Stimulated activated effector memory CD8-positive, alpha-beta T cell treated with anti-CD3 and anti-CD28 coated beads, Interleukin-12 subunit alpha, Interleukin-12 subunit beta, amount 100 ng/mL, for 72 hours (primary cell): ENCODE data around the gene SLC7A11.

Experiments
- ATAC-seq: fragments of 150-1000 bp; cut with Tn5 transposase; 2 replicates; pipeline ENCODE4 v1.10.0; 2021
- DNase-seq, 2 donors: peaks; one replicate each; pipeline ENCODE4 v3.0.0; 2021 to 2022; ENCODE audit warnings: low spot score in 2 of 2
- H3K27ac Mint-ChIP-seq: one replicate; pipeline ENCODE4 v1.8.0; 2022; ENCODE audit warnings: mild to moderate bottlenecking, mixed read lengths
- H3K36me3 Mint-ChIP-seq: one replicate; pipeline ENCODE4 v1.8.0; 2022; ENCODE audit warnings: mild to moderate bottlenecking, mixed read lengths
- H3K4me1 Mint-ChIP-seq: one replicate; pipeline ENCODE4 v1.8.0; 2022; ENCODE audit warnings: mixed read lengths
- H3K4me3 Mint-ChIP-seq: one replicate; pipeline ENCODE4 v1.8.0; 2022; ENCODE audit warnings: mild to moderate bottlenecking, mixed read lengths
- H3K9me3 Mint-ChIP-seq: one replicate; pipeline ENCODE4 v1.8.0; 2022; ENCODE audit warnings: mixed read lengths

SLC7A11 gene

DNA sequence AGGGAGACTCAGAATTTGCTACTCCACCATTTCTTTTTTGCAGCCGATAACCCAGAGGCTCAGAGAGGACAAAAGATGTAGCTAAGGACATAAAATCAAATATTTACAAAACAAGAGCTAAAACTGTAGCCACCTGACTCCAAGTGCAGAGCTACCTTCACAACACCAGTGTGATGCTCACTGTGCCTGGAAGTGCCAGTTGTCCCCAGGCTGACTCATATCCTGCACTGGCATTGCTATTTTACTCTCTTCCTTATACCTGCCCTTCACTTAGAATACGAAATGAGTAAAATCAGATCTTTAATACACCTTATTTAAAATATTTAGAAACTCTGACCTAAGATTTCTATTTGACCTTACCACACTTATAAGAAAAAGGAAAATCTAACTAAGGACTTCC, 39.5 kb downstream of the SLC7A11 start:
- H3K36me3 Mint-ChIP-seq: no peaks in the 10 kb centered on the region
- no peak overlapping the region for H3K4me3 Mint-ChIP-seq
- H3K9me3 Mint-ChIP-seq: peaks cover 10% of the 10 kb centered on the region
- ATAC-seq (no peak), DNase-seq (no peak)
- H3K4me1 Mint-ChIP-seq: no peaks in the 10 kb centered on the region
- no peak overlapping the region for H3K27ac Mint-ChIP-seq

DNA sequence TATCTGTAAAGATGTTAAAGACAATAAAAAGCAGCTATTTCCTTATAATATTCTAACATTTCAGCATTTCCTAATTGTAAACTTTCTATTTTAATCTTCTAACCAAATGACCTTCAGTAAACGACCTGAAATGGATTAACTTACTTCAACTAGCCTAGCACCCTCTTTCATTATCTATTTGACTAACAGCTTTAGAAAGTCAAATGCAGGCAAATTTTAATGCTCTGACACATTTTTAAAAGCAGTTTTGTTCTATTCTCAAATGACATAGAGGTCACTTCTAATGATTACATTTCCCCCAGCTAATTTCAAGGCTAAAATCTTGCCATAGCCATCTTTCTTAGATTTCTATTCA, 41.9 kb downstream of the SLC7A11 start:
- H3K36me3 Mint-ChIP-seq: no peaks in the 10 kb centered on the region
- peaks cover 13% of the 10 kb centered on the region for H3K9me3 Mint-ChIP-seq
- no peak overlapping the region for H3K4me3 Mint-ChIP-seq
- ATAC-seq (no peak), DNase-seq (no peak)
- no peak overlapping the region for H3K27ac Mint-ChIP-seq
- no peaks in the 10 kb centered on the region for H3K4me1 Mint-ChIP-seq

DNA sequence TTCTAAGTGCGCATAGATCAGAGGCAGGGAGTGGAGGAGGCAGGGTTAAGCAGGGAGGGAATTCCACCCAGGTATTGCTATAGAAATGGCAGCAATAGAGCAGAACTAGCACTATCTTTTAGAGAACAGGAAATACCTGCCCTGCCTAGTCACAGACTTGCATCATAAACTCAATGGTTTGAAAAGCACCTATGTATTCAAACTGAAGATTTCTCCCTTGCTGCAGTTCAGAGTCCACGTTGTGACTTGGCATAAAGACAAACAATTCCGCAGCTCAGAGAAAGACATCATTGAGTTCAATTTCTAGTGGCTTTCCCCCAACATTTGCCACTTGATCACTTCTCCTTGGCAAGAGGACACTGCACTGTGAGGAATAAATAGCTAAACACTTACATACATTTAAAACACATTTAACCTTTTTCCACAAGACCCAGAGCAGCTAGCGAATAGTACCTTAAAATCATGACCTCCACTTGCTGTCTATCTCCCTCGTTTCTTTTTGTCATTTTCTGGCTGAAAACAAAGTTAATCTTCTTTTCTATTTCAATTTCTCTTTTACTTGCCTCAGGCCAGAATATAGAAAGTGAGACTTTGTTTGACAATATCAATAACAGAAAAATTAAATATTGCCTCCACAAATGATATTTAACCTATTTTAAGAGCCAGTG, 42.4 kb downstream of the SLC7A11 start:
- H3K4me3 Mint-ChIP-seq: no peak overlapping the region
- no peaks in the 10 kb centered on the region for H3K4me1 Mint-ChIP-seq
- no peak for ATAC-seq
- no peak for DNase-seq
- peaks cover 13% of the 10 kb centered on the region for H3K9me3 Mint-ChIP-seq
- no peak overlapping the region for H3K27ac Mint-ChIP-seq
- no peaks in the 10 kb centered on the region for H3K36me3 Mint-ChIP-seq

DNA sequence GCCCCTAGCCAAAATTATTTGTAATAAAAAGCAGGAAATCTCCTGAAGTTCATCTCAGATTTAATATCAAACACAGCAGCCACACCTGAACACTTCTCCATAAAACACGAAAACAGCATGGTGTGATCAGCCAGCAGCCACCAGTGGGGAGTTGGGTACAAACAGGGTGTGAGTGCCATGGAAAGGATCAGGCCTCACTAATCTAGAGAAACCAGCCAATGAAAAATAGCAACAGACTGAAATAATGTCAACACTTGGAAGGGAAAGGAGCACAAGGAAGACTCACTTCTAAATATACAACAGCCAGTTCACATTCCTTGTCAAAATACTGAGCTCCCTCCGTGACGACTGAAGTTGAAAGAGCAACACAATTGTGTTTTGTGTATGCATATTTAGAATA, 46.0 kb downstream of the SLC7A11 start:
- no peak for DNase-seq
- peaks cover 10% of the 10 kb centered on the region for H3K9me3 Mint-ChIP-seq
- H3K4me1 Mint-ChIP-seq: no peaks in the 10 kb centered on the region
- no peaks in the 10 kb centered on the region for H3K36me3 Mint-ChIP-seq
- ATAC-seq: no peak
- no peak overlapping the region for H3K27ac Mint-ChIP-seq
- H3K4me3 Mint-ChIP-seq: no peak overlapping the region

DNA sequence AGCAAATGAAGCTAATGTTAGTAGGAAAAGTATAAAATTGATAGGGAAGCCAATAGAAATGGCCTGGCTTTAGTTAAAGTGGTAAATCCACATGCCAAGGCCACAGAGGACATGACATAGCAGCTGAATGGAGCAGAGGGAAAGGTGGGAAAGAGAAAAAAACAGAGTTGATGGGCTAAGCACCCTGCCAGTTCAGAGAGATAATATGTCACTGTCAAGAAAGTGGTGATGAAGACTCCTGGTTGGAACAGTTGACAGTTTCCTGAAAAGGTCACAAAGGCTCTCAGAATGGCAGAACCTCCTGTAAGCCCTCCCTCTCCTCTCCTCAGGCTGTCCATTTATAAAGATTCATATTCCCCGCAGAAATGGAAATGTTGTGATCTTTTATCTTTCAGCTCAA, 48.2 kb downstream of the SLC7A11 start:
- DNase-seq: no peak
- ATAC-seq: no peak
- no peaks in the 10 kb centered on the region for H3K4me1 Mint-ChIP-seq
- no peak overlapping the region for H3K4me3 Mint-ChIP-seq
- no peak overlapping the region for H3K27ac Mint-ChIP-seq
- peaks cover 7% of the 10 kb centered on the region for H3K9me3 Mint-ChIP-seq
- no peaks in the 10 kb centered on the region for H3K36me3 Mint-ChIP-seq

DNA sequence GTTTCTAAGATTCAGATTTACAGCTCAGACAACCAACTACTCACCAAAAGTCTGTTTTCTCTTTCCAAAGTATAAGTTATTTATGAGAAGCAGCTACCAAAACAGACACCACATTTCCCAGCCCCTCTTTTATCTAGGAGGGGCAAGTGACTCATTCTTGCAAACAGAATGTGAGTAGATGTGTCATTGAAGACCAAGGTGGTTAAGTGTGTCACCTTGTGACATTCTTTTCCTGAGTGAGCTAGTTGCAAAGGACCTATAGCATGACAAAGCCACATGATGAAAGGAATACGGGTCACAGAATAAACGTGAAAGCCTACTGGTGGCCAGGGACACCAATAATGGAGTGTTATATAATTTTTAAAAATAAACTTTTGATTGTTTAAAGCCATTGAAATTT, 50.0 kb downstream of the SLC7A11 start:
- Mint-ChIP-seq H3K27ac (no peak overlapping the region), H3K4me3 (no peak overlapping the region), H3K9me3 (peaks cover 3% of the 10 kb centered on the region), H3K36me3 (no peaks in the 10 kb centered on the region), H3K4me1 (no peaks in the 10 kb centered on the region)
- DNase-seq: no peak
- ATAC-seq: peak; percentile 63

DNA sequence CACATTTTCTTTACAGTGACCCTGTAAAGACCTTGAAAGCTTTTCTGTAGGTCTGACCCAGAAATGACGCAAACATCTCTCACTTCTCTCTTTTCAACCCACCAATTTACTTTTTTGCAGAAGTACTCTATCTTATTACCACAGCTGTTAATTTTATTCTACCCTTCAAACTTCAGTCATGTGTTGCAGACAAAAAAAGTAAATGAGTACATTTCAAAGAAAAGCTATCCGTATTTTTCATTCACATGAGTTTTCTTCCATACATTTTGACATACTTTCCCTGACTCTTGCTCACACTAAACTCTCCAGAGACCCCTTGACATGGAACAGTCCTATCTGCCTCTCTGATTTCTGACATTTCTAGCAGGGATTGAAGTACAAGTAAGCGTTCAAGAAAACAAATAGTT, 51.7 kb downstream of the SLC7A11 start:
- no peak overlapping the region for H3K27ac Mint-ChIP-seq
- no peaks in the 10 kb centered on the region for H3K4me1 Mint-ChIP-seq
- ATAC-seq (no peak), DNase-seq (no peak)
- H3K9me3 Mint-ChIP-seq: peaks cover 1% of the 10 kb centered on the region
- no peaks in the 10 kb centered on the region for H3K36me3 Mint-ChIP-seq
- no peak overlapping the region for H3K4me3 Mint-ChIP-seq

DNA sequence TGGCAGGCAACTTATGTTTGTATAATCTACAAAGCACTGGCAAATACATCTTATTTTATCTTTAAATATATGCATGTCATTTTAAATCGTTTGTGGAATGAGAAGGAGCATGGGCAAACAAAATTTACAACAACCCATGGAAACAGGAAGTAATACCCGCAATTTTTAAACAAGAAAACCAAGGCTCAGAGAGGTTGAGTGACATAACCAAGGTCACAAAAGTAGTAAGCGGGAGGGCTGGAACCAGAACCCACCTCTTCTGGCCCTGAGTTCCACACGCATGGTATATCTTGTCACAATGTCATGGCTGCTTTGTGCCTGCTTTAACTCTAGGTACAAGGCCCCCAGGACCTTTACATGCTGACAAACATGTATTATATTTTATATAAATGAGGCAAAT, 52.9 kb downstream of the SLC7A11 start:
- no peaks in the 10 kb centered on the region for H3K36me3 Mint-ChIP-seq
- H3K4me3 Mint-ChIP-seq: no peak overlapping the region
- no peaks in the 10 kb centered on the region for H3K9me3 Mint-ChIP-seq
- no peaks in the 10 kb centered on the region for H3K4me1 Mint-ChIP-seq
- no peak overlapping the region for H3K27ac Mint-ChIP-seq
- ATAC-seq: no peak
- DNase-seq: no peak

DNA sequence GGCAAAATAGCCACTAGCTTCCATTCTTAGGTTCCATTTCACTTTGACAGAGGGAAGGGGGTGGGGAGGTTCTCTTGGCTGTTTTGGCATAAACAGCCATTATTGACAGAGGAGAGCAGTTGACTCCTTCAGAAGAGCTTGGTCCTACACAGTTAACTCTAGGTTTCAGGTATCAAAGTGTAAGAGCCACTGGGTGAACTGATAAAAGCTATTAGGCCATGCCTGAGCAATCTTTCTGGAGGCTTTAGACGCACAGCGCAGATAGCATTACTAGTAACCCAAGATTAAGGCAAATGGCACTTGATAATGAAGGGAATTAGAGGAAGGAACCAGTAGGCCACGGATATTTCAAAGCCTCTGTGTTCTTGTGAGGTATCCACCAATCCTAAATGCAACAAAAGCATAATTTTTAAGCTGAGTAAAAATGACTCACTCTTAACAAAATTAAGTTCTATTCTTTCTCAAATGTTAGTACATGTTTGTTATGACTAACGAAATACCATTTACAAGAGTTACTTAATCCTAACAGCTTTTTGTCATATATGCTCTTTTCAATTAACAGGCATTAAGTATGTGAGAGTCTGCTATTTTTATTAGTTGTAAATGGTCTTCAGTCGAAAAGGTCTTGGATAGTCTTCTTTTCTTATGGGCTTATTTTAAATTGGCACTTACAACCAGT, 53.6 kb downstream of the SLC7A11 start:
- no peak overlapping the region for H3K4me3 Mint-ChIP-seq
- ATAC-seq (no peak), DNase-seq (no peak)
- no peaks in the 10 kb centered on the region for H3K36me3 Mint-ChIP-seq
- no peaks in the 10 kb centered on the region for H3K9me3 Mint-ChIP-seq
- H3K4me1 Mint-ChIP-seq: no peaks in the 10 kb centered on the region
- no peak overlapping the region for H3K27ac Mint-ChIP-seq

DNA sequence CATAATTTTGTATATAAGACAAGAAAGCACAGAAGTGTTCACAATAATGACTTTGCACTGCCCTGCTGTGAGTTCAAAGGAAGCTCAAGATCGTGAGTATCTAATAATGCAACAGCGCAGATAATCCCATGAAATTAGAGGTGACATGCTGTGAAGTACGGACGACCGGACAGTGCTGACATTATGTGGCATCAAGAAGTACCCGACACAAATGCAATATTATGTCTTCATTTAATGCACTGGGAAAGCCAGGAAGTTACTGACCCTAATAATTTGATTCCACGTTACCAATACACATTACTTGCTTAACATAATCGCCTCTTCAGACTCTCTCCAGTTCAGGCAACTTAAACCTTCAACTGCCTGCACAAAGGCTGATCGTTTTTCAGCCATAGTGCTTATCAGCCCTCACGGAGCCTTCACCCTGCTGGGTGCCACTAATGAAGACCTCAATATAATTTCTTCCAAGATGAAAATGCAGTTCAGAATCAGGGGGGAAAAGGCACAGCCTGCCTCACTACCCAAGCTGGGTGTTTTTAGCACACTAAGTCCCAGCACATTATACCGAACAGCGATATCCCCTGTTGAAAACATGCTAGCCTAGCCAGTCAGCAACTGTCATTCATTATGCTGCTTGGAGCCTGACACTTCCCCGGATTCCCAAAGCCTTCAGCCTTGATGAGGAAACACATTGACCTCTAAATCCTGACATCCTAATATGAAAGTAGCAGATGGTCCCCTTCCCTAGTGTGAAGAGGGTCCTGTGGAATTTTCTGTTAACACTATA, 56.1 kb downstream of the SLC7A11 start:
- Mint-ChIP-seq H3K9me3 (no peaks in the 10 kb centered on the region), H3K4me1 (no peaks in the 10 kb centered on the region)
- DNase-seq: no peak

DNA sequence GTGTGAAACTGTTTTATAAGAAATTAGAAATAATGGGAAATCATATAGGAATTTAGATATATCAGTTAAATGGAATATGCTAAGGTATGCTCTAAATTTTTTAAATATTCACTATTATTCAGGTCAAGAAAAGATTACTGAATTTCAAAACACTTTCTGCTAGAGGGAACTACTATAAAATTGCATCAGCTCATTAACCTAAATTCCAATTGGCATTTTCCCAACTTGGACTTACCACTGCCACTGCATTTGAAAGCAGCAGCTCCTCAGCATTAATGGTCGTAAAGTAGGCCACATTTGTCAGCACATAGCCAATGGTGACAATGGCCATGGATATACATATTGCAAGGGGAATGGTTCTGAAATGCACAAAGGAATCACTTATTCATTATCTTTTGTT, 57.3 kb downstream of the SLC7A11 start:
- no peak overlapping the region for H3K4me3 Mint-ChIP-seq
- H3K27ac Mint-ChIP-seq: no peak overlapping the region
- ATAC-seq (no peak), DNase-seq (no peak)
- no peaks in the 10 kb centered on the region for H3K4me1 Mint-ChIP-seq
- H3K36me3 Mint-ChIP-seq: no peaks in the 10 kb centered on the region
- H3K9me3 Mint-ChIP-seq: no peaks in the 10 kb centered on the region

More for the DNA sequence above, 56.1 kb downstream of the SLC7A11 start:
- Mint-ChIP-seq H3K27ac (no peak overlapping the region), H3K36me3 (no peaks in the 10 kb centered on the region), H3K4me3 (no peak overlapping the region)
- no peak for ATAC-seq

DNA sequence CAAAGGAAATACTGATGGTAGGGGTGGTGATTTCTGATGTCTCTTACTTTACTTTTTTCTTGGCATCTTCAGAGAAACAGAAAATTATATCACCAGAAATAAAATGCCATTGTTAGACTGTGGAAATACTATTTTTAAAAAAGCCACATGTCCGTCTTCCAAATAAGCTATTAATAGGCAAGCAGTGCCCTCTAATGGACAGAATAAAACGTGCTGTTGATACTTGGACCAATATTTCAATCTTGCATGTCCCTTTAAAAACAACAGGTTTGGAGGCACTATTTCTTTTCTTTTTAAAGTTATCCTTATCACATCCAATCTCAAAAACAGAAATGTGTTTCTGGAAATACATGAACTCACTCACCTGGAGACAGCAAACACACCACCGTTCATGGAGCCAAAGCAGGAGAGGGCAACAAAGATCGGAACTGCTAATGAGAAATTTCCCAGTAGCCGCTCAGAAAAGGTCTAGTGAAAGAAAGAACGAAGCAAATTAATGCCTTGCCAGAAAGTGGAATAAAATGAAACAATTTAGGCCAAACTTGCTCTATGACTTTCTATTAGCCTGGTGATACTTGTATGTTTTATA, 59.2 kb downstream of the SLC7A11 start:
- DNase-seq (no peak), ATAC-seq (no peak)
- no peaks in the 10 kb centered on the region for H3K36me3 Mint-ChIP-seq
- no peak overlapping the region for H3K4me3 Mint-ChIP-seq
- no peaks in the 10 kb centered on the region for H3K4me1 Mint-ChIP-seq
- H3K9me3 Mint-ChIP-seq: peaks cover 3% of the 10 kb centered on the region
- H3K27ac Mint-ChIP-seq: no peak overlapping the region

DNA sequence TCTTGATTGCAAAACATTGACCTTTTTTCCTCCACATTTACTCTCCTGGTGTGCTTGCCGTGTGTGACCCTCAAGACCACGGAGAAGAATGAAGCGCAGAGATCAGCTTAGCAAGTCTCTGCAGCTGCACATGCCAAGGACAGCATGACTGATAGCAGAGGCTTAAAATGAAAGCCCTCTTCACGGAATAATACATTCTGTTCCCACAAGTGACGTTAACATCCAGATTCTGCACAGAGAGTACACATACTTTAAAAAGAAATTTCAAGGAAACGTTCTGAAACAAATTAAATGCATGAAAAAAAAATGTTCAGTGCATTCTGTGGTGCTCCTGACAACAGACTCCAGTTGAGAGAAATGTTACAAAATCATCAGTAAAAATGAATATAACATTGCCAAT, 60.9 kb downstream of the SLC7A11 start:
- peaks cover 10% of the 10 kb centered on the region for H3K9me3 Mint-ChIP-seq
- H3K36me3 Mint-ChIP-seq: no peaks in the 10 kb centered on the region
- H3K4me3 Mint-ChIP-seq: no peak overlapping the region
- no peak for DNase-seq
- no peak overlapping the region for H3K27ac Mint-ChIP-seq
- no peak for ATAC-seq
- no peaks in the 10 kb centered on the region for H3K4me1 Mint-ChIP-seq

DNA sequence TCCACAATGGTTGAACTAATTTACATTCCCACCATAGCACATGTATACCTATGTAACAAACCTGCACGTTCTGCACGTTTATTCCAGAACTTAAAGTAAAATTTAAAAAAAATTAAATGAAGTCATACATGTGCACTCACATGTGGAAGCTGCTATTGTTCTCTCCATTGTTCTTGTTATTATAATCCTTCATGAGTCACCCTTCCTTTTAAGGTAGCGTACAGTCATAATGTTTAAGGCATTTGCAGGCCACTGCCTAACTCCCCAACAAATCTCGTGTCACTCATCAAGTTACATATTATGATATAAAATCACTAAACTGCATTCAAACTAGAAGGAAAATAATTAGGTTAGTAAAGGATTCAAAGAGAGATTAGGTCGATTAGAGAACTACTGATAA, 63.6 kb downstream of the SLC7A11 start:
- Mint-ChIP-seq H3K4me1 (no peaks in the 10 kb centered on the region), H3K9me3 (peaks cover 13% of the 10 kb centered on the region), H3K27ac (no peak overlapping the region), H3K4me3 (no peak overlapping the region), H3K36me3 (no peaks in the 10 kb centered on the region)
- DNase-seq (no peak), ATAC-seq (peak; percentile 61)

DNA sequence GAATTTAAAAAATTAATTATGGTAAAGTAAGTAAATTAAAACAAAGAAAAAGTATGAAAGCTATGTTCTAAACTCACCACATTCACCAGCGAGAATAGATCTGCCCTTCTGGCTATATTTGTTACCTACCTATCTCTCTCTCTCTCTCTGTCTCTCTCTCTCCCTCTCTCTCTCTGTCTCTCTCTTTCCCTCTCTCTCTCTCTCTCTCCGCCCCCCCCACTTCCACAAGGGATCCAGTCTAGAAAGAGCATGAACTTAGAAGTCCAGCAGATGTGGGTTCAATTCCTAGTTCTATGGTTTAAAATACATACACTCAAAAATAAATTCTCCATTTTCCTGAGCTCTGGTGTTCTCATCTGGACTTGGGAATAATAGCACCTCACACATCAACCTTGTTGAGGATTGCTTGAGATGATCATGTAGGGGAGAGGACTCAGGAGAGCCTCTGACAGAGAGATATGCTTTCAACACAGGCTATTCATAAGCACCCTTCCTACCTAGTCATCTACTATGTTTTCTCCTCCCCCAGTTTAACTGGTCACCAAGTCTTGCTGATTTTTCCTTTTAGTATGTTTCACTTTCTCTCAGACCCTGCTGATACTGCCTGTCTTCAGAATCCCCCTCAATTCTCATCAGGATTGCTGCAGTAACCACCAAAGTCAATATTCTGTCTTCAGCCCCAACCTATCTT, 64.7 kb downstream of the SLC7A11 start:
- ATAC-seq (no peak), DNase-seq (no peak)
- Mint-ChIP-seq H3K4me1 (no peaks in the 10 kb centered on the region), H3K4me3 (no peak overlapping the region), H3K27ac (no peak overlapping the region), H3K9me3 (peaks cover 13% of the 10 kb centered on the region), H3K36me3 (no peaks in the 10 kb centered on the region)
